GM18519 (cell line): ENCODE data around the gene TXNRD1.
A peak's percentile ranks its signal among the peaks of the same experiment; 100 is the strongest.

Experiments used
- ATAC-seq: cut with Tn5 transposase; IDR thresholded peaks from one replicate; pipeline ENCODE4 v1.9.1; 2021; ENCODE audit warnings: mild to moderate bottlenecking, moderate library complexity; ENCODE audit not compliant: unreplicated experiment, low FRiP score

TXNRD1 gene

GRCh38 chr12:104296718-104297117 lies 81.1 kb downstream of the TXNRD1 start:
- ATAC-seq: no peak

DNA sequence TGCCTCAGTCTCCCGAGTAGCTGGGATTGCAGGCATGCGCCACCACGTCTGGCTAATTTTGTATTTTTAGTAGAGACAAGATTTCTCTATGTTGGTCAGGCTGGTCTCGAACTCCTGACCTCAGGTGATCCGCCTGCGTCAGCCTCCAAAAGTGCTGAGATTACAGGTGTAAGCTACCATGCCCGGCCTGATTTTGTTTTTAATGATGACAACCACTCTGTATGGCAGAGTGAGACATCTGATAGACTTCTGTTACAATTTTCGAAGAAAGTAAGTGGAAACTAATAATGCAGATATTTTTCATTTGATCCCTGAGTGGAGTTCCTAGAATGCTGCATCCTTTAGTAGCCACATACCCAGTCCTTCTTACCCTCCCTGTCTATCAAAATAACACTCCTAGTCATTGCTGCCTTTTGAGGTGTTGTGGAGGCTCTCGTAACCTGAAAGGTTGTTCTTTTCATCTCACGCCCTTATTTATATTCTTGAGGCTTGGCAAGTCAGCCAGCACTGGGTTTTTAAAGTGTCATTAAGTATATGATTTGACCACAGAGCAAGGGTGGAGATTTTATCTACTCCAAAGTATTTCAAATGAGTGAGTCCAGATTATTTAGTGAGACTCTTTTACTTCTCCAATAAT lies 82.0 kb downstream of the TXNRD1 start:
- ATAC-seq: no peak

- no peak for ATAC-seq
These were observed 84.4 kb downstream of the TXNRD1 start for GRCh38 chr12:104299842-104300481.

DNA sequence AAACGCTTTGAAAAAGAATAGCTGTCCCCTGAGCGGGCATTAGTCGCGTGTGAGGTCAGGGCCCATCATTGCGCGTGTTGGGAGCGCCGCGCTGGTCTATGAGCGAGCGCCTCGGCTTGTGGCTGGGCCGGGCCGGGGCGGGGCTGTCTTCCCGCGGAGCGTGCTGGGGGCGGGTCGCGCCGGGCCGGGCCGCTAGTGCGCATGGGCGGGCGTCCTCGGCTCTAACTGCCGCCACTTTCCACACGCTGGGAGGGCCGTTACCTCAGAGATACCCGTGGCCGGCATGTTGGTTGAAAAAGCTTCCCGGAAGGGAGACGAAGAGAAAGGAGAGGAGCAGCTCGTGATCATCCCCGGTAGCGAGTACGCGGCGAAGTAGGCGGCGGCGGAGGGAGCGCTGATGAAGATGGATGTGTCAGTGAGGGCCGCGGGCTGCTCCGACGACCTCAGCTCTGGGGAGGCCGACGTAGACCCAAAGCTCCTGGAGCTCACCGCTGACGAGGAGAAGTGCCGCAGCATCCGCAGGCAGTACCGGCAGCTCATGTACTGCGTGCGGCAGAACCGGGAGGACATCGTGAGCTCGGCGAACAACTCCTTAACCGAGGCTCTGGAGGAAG lies 88.1 kb downstream of the TXNRD1 start, which contains the start of gene EID3:
EID3 (plus strand) TSS at position 202 of the 614 bp plus-strand sequence; CDS start at position 398, 196 bp downstream.
- ATAC-seq: peak; percentile 73

DNA sequence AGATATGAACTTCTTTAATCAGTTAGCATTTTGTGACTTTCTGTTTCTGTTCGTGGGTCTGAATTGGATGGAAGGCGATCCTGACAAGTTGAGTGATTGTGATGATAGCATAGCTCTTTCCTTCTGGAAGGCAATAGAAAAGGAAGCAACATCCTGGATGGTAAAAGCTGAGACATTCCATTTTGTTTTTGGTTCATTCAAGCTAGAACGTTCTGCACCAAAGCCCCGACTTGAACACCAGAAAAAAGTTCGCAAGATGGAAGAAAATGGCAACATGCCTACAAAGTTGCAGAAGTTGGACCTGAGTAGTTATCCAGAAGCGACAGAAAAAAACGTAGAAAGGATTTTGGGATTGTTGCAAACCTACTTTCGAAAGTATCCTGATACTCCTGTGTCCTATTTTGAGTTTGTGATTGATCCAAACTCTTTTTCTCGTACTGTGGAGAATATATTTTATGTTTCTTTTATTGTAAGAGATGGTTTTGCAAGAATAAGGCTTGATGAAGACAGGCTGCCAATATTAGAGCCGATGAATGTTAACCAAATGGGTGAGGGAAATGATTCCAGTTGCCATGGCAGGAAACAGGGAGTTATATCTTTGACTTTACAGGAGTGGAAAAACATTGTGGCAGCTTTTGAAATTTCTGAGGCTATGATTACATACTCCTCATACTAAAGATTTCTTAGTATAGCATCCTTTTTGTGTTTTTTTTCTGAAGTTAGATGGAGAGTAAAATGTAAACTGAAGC lies 88.9 kb downstream of the TXNRD1 start:
- no peak for ATAC-seq

- ATAC-seq: no peak
These were observed 89.8 kb downstream of the TXNRD1 start for GRCh38 chr12:104305349-104305748.

- ATAC-seq: no peak
These were observed 90.8 kb downstream of the TXNRD1 start for GRCh38 chr12:104306376-104306775.

DNA sequence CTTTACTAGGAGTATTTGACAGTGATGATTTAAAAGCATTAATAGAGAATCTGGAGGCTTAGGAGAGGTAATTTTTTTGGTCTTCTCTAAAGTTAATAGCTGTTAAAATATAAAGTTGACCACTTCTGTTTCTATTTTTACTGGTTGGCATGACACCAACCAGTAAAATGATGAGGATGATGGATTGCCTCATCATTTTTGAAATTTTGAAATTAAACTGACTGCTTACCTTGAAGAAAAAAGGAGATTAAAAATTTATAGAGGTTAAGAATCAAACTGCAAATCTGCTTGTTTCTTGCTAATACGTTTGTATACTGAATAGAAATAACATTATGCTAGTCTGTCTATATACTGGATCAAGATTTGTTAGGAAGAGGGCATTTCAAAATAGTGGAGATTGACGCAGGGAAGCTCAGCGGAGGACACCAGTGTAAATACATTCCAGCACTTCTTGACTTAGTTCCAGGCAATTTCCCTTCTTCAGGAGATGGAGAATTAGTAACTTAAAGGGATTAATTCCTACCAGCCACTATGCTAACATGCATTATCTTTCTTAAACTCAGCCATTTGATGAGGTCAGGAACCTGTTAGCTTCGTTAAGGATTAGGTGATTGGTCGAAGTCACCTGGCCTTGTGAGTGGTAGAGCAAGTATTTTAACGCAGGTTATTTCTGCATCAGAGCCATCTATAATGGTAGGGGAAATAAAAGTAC lies 91.5 kb downstream of the TXNRD1 start:
- no peak for ATAC-seq

DNA sequence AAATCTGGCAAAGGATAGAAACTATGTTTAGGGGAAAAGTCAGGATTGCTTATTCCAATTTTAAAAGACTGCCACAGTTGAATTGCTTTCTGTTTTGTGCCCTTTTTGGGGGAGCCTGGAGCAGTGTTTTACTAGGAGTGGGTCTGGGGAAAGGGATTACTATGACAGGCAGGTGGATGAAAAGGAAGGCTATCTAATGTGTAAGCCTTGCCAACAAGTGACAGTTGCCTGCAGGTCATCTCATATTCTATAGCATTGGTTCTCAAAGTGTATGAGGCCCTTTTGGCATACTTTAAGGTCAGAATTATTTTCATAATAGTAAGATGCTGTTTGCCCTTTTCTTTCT lies 92.0 kb downstream of the TXNRD1 start:
- no peak for ATAC-seq

- no peak for ATAC-seq
These were observed 93.9 kb downstream of the TXNRD1 start for GRCh38 chr12:104309446-104309993.

DNA sequence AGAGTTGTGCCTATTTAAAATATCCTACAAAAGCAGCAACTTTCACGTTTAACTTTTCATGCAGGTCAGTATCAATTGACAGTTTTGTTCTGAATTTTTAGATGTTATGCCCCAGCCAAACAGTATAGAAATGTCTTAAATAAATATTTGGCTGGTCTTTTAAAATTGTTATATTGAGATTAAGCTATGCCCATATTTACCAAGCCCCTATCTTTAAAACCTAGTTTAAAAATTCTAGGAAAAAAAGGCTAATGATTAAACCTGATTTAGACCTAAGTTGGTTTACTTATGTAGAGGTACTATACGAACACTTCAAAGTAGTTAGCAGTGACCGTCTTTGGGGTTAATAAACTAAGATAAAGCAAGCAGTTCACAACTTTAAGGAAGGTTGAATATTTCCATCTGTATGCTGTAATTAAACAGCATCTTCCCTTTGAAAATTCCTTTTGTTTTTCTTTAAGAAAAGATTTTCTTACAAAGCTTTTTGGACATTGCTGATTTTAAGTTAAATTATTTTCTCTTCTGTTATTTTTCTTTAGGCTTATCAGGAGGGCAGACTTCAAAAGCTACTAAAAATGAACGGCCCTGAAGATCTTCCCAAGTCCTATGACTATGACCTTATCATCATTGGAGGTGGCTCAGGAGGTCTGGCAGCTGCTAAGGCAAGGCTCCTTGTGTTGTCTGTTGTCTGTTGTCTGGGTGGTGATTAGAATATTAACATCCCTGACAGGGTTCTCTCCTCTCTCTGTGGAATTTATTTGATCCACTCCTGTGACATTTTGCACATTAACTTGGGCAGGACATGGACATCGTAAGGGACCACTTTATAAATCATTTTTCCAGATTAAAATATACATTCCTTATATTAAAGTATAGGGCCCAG lies 95.4 kb downstream of the TXNRD1 start:
- ATAC-seq: no peak

GRCh38 chr12:104312202-104312601 lies 96.6 kb downstream of the TXNRD1 start:
- ATAC-seq: no peak

DNA sequence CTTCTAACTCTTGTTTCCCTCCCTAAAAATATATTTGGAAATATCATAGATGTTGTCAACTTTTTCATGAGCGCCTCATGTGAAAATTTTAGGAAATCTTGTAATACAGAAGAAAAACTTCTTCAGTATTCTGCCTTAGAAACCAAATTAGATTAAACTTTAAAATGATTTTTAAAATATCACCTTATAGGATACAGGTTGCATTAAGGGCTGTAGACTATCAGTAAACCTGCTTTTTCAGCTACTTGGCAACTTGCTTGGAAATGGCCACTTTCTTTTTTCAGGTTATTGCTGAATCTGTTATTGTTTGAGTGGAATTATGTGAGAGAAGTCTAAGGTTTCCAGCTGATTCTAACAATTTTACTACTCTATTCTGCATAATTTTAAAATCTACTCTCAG lies 97.1 kb downstream of the TXNRD1 start:
- ATAC-seq: no peak

DNA sequence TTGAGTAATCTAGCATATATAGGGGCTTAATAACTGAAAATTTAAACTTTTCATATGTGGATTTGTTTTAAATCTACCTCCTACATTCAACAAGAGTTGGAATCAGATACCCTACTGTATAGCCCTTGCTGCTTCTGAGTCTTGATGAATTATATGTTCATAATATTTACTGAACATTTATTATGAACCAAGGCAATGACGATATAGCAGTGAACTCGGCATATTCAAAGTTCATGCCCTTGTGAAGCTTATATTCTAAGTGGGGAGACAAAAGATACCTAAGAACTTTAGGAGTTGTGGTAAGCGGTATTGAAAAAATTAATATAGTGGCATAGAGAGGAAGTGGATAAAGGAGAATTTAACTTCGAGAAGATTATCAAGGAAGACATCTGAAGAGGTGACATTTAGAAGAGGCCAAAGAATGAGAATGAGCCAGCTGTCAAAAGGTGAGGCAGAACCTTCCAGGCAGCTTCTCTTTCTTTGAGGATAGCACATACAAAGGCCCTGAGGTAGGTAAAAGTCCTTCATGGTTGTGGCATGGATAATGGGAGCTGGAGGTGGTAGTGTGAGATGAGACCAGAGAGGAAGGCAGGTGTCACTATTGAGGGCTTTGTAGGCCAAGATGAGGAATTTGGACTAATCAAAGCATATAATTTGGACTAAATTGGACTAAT lies 98.1 kb downstream of the TXNRD1 start:
- ATAC-seq: no peak

GRCh38 chr12:104314242-104314614 lies 98.6 kb downstream of the TXNRD1 start:
- no peak for ATAC-seq

DNA sequence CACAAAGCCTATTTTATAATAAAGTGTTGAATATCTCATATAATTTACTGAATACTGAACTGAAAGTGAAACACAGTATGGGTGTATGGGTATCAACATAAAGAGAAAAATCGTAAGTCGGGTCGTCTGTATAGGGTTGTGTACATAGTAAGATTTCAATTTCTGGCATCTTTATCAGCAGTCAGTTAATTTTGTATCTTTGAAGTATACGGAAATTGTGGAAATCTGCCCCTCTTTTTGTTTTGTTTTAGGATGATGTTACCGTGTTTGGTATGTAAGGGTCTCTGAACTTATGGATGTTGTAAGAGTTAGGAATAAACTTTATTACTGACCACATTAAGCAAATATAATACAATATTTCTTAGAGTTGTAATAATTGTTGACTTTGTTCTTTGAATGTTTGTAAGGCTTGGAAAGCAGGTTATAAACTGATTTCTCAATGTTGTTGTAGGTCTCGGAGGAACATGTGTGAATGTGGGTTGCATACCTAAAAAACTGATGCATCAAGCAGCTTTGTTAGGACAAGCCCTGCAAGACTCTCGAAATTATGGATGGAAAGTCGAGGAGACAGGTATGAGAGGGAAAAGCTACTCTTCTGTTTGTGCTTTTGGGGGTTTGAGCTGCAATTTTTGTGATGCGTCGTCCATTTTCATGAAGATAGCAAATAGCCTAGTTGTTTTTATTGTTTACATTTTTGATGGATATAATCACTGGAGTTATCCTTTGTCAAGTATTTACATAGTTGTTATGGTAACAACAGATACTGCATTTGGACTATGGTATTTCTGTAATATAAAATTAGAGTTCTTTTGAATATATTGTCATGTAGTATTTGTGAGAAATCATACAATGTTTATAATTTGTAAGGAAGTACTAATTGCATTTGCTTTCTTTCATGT lies 100.0 kb downstream of the TXNRD1 start:
- ATAC-seq: no peak

DNA sequence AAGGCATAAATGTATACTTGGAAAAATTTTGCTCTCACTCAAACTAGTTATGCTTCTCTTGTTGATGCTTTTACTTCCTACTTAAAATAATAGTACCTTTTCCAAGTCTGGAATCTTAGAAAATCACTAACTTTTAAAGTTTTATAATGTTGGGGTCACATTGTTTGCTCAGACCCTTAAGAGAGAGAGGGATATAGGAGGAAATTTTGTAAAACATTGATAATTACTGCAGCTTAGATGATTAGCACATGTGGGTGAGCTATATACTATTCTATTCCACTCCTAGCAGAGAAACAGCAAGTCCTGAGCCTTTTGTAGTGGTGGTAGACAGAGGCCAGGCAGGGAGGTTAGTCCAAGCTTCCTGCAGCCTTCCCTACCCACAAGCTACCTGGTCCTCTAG lies 101.4 kb downstream of the TXNRD1 start:
- ATAC-seq: no peak
